Endodermal cell (in vitro differentiated cells): ENCODE measurements around the gene CYP3A7. TPM values are rescaled to one million over a fixed set of nuclear protein-coding genes. Genes with fewer than 3 reads are reported as not detected.
"Not testable (repeated sequence)": the region's sequence is repeated elsewhere in the genome, so short reads cannot be mapped to it uniquely, and the experiment has no call there.

Experiments used
- DNase-seq: peaks from one replicate; pipeline ENCODE4 v3.0.0-alpha.2; 2017
- H3K27ac ChIP-seq: 2 replicates; pipeline ENCODE4 v1.5.1; 2013; ENCODE audit warnings: mild to moderate bottlenecking, low read depth, low read length, moderate library complexity
- H3K27me3 ChIP-seq: 2 replicates; pipeline ENCODE4 v1.6.1; 2013; ENCODE audit warnings: mild to moderate bottlenecking, low read length, moderate library complexity; ENCODE audit not compliant: insufficient read depth, control insufficient read depth, poor library complexity, severe bottlenecking
- H3K36me3 ChIP-seq: 2 replicates; pipeline ENCODE4 v1.7.0; 2013; ENCODE audit warnings: mild to moderate bottlenecking, low read length, moderate library complexity; ENCODE audit not compliant: control insufficient read depth, insufficient read depth
- H3K4me1 ChIP-seq: one replicate; pipeline ENCODE4 v1.7.0; 2013; ENCODE audit warnings: low read length; ENCODE audit not compliant: control insufficient read depth, insufficient read depth
- H3K4me3 ChIP-seq: 2 replicates; pipeline ENCODE4 v1.5.1; 2013; ENCODE audit warnings: mild to moderate bottlenecking, low read length, moderate library complexity
- H3K9ac ChIP-seq: 2 replicates; pipeline ENCODE4 v1.6.1; 2013; ENCODE audit warnings: mild to moderate bottlenecking, low read length, moderate library complexity; ENCODE audit not compliant: poor library complexity, severe bottlenecking; ENCODE audit errors: extremely low read depth
- H3K9me3 ChIP-seq: 2 replicates; pipeline ENCODE4 v1.6.1; 2013; ENCODE audit warnings: mild to moderate bottlenecking, low read length, moderate library complexity; ENCODE audit not compliant: control insufficient read depth
- H3K27ac Mint-ChIP-seq: 2 replicates; pipeline ENCODE4 v1.8.0; 2020; ENCODE audit warnings: mixed read lengths
- H3K27me3 Mint-ChIP-seq: 2 replicates; pipeline ENCODE4 v1.8.0; 2021; ENCODE audit warnings: mild to moderate bottlenecking, mixed read lengths; ENCODE audit not compliant: insufficient read depth
- H3K36me3 Mint-ChIP-seq: 2 replicates; pipeline ENCODE4 v1.8.0; 2020; ENCODE audit warnings: low read depth, mixed read lengths
- H3K4me1 Mint-ChIP-seq: 2 replicates; pipeline ENCODE4 v1.8.0; 2020; ENCODE audit warnings: mixed read lengths
- H3K4me3 Mint-ChIP-seq: 2 replicates; pipeline ENCODE4 v1.8.0; 2020; ENCODE audit warnings: mild to moderate bottlenecking, moderate library complexity, mixed read lengths
- H3K9me3 Mint-ChIP-seq: 2 replicates; pipeline ENCODE4 v1.8.0; 2020; ENCODE audit warnings: mild to moderate bottlenecking, mixed read lengths
- CTCF ChIP-seq: fragments of 200-600 bp; sonication (generic); conservative IDR thresholded peaks from 2 replicates; pipeline ENCODE4 v1.5.0; 2021; ENCODE audit warnings: antibody characterized with exemption, mild to moderate bottlenecking
- WGBS, 2 experiments: methylation state at CpG; one replicate each; pipeline versions ENCODE4 v1.1.5 to v1.1.7; 2013; ENCODE audit warnings: missing lambda C conversion rate in 2 of 2, mixed read lengths in 1 of 2; ENCODE audit not compliant: insufficient coverage in 1 of 2, insufficient read length in 1 of 2; 5-methylcytosine and 5-hydroxymethylcytosine counted together
- total RNA-seq, 2 donors: library from RNA; stranded (reverse); fragmentation: NEBNext Ultra II Directional in 1 of 2; extraction: Animal tissue kit (Norgen Biotek cat#: 25700) in 1 of 2; gene quantifications; 2 replicates in 1 of 2; 3 replicates in 1 of 2; pipeline ENCODE4 v1.2.1, GENCODE V29; 2021

Gene CYP3A7
- total RNA-seq, 2 donors from 2014 or later, result not detected

DNA sequence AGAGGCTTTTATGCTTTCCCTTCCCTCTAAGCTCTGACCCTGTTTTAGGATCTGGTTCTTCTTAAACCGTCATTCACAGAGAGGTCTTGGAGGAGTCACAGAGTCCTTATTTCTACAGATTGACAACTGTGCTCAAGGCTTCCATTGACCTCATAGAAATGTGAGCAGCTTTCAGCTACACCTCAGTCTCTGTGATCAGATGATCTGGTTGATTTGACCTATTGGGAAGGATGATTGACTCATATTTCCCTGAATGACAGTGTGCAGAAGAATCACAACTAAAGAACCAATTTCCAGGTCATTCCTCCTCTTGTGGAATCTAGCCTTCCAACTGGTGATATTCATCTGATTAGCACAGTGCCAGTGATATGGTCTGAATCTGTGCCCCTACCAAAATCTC is 45.6 kb upstream of the CYP3A7 start:
- H3K4me3 ChIP-seq, result no peak overlapping the region
- WGBS, 2 experiments, result 83 to 98% methylated on average over 1 of the region's 1 CpG
- H3K27ac ChIP-seq, result no peak overlapping the region
- Mint-ChIP-seq H3K27me3 (peaks cover 7% of the 10 kb centered on the region), H3K27ac (no peak overlapping the region), H3K4me1 (no peaks in the 10 kb centered on the region), H3K4me3 (no peak overlapping the region), H3K36me3 (no peaks in the 10 kb centered on the region), H3K9me3 (peaks cover 5% of the 10 kb centered on the region)
- H3K4me1 ChIP-seq, result no peaks in the 10 kb centered on the region
- H3K9me3 ChIP-seq, result peaks cover 3% of the 10 kb centered on the region
- no peak for TF ChIP-seq CTCF
- H3K36me3 ChIP-seq, result no peaks in the 10 kb centered on the region
- no peak overlapping the region for H3K9ac ChIP-seq
- no peaks in the 10 kb centered on the region for H3K27me3 ChIP-seq
- DNase-seq, result no peak

DNA sequence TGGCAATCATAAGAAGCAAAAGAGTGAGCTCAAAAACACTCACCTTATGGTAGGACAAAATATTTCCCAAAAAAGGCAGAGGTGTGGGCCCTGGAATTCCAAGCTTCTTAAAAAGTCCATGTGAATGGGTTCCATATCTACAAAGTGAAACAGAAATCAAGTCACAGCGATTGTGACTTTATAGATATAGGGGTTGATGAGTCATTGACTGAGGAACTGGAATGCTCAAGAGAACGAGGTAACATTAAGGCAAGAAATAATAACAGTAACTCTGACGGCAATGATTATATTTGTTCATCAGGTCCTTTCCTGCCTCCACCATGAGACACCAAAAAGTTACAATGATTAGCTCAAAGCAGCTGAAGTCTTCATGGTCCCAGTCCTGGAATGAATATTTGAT is 45.0 kb upstream of the CYP3A7 start:
- no peaks in the 10 kb centered on the region for H3K4me1 ChIP-seq
- Mint-ChIP-seq H3K27ac (no peak overlapping the region), H3K9me3 (peaks cover 5% of the 10 kb centered on the region), H3K27me3 (peaks cover 12% of the 10 kb centered on the region), H3K4me3 (no peak overlapping the region), H3K36me3 (no peaks in the 10 kb centered on the region), H3K4me1 (no peaks in the 10 kb centered on the region)
- H3K9me3 ChIP-seq, result peaks cover 3% of the 10 kb centered on the region
- no peaks in the 10 kb centered on the region for H3K27me3 ChIP-seq
- H3K4me3 ChIP-seq, result no peak overlapping the region
- no peak overlapping the region for H3K9ac ChIP-seq
- TF ChIP-seq CTCF, result no peak
- H3K36me3 ChIP-seq, result no peaks in the 10 kb centered on the region
- no peak for DNase-seq
- no peak overlapping the region for H3K27ac ChIP-seq
- WGBS, 2 experiments, result 94 to 95% methylated on average over 3 of the region's 3 CpGs

GRCh38 chr7:99778880-99779279 is 43.9 kb upstream of the CYP3A7 start:
- Mint-ChIP-seq H3K27ac (no peak overlapping the region), H3K4me1 (no peaks in the 10 kb centered on the region), H3K27me3 (peaks cover 16% of the 10 kb centered on the region), H3K9me3 (peaks cover 5% of the 10 kb centered on the region), H3K4me3 (no peak overlapping the region), H3K36me3 (no peaks in the 10 kb centered on the region)
- no peak for TF ChIP-seq CTCF
- no peak for DNase-seq
- no peaks in the 10 kb centered on the region for H3K27me3 ChIP-seq
- H3K27ac ChIP-seq, result no peak overlapping the region
- no peaks in the 10 kb centered on the region for H3K4me1 ChIP-seq
- H3K9ac ChIP-seq, result no peak overlapping the region
- 90 to 92% methylated on average over 2 to 5 of the region's 5 CpGs for WGBS, 2 experiments
- H3K9me3 ChIP-seq, result peaks cover 3% of the 10 kb centered on the region
- H3K36me3 ChIP-seq, result no peaks in the 10 kb centered on the region
- H3K4me3 ChIP-seq, result no peak overlapping the region

- H3K4me3 ChIP-seq, H3K4me3 Mint-ChIP-seq, H3K27ac Mint-ChIP-seq, H3K4me1 ChIP-seq, H3K36me3 ChIP-seq, H3K27me3 ChIP-seq, H3K9me3 Mint-ChIP-seq, H3K9me3 ChIP-seq, H3K36me3 Mint-ChIP-seq, H3K27ac ChIP-seq, DNase-seq, H3K4me1 Mint-ChIP-seq, H3K9ac ChIP-seq: not testable (repeated sequence)
- peaks cover 39% of the 10 kb centered on the region for H3K27me3 Mint-ChIP-seq
- 100% methylated on average over 1 of the region's 1 CpG; no CpG with 5 or more reads in 1 of the 2 experiments for WGBS, 2 experiments
Observed at GRCh38 chr7:99773395-99773794, 38.4 kb upstream of the CYP3A7 start.
